Measurements from ENCODE around the gene MTOR.
"Not testable (repeated sequence)": the region's sequence is repeated elsewhere in the genome, so short reads cannot be mapped to it uniquely, and the experiment has no call there.

The MTOR gene

GRCh38 chr1:11262171-11263049, at the start of gene MTOR:
Gene MTOR, minus strand, starts transcription at chr1:11262551. Its CDS starts 3,142 bp downstream, at chr1:11259409.
- DNase-seq (ENCODE audit: low read depth in 2 of 3, low spot score in 1 of 3), result peak; percentile 94 to 98 (median 95)

- DNase-seq (ENCODE audit: low read depth in 2 of 3, low spot score in 1 of 3), result no peak
Measured at GRCh38 chr1:11309385-11309784, 47.0 kb upstream of the MTOR start.

- no peak for DNase-seq (ENCODE audit: low read depth in 2 of 3, low spot score in 1 of 3)
Measured at GRCh38 chr1:11308699-11309224, 46.4 kb upstream of the MTOR start.

- DNase-seq (ENCODE audit: low read depth in 2 of 3, low spot score in 1 of 3), result no peak
Measured at GRCh38 chr1:11307852-11308251, 45.5 kb upstream of the MTOR start.

- DNase-seq (ENCODE audit: low read depth in 2 of 3, low spot score in 1 of 3), result not testable (repeated sequence)
Measured at GRCh38 chr1:11305516-11305915, 43.2 kb upstream of the MTOR start.

GRCh38 chr1:11302366-11302765, 40.0 kb upstream of the MTOR start:
- no peak for DNase-seq (ENCODE audit: low read depth in 2 of 3, low spot score in 1 of 3)

GRCh38 chr1:11301601-11302000, 39.2 kb upstream of the MTOR start:
- DNase-seq (ENCODE audit: low read depth in 2 of 3, low spot score in 1 of 3), result no peak

- no peak for DNase-seq (ENCODE audit: low read depth in 2 of 3, low spot score in 1 of 3)
Measured at GRCh38 chr1:11299225-11299574, 36.8 kb upstream of the MTOR start.

- DNase-seq (ENCODE audit: low read depth in 2 of 3, low spot score in 1 of 3), result no peak
Measured at GRCh38 chr1:11298390-11299224, 36.3 kb upstream of the MTOR start.

- DNase-seq (ENCODE audit: low read depth in 2 of 3, low spot score in 1 of 3), result not testable (repeated sequence)
Measured at GRCh38 chr1:11297774-11298173, 35.4 kb upstream of the MTOR start.

- DNase-seq (ENCODE audit: low read depth in 2 of 3, low spot score in 1 of 3), result no peak
Measured at GRCh38 chr1:11295905-11296304, 33.6 kb upstream of the MTOR start.

- no peak for DNase-seq (ENCODE audit: low read depth in 2 of 3, low spot score in 1 of 3)
Measured at GRCh38 chr1:11294951-11295350, 32.6 kb upstream of the MTOR start.

- no peak for DNase-seq (ENCODE audit: low read depth in 2 of 3, low spot score in 1 of 3)
Measured at GRCh38 chr1:11293856-11294255, 31.5 kb upstream of the MTOR start.

- no peak for DNase-seq (ENCODE audit: low read depth in 2 of 3, low spot score in 1 of 3)
Measured at GRCh38 chr1:11291049-11291448, 28.7 kb upstream of the MTOR start.

- no peak for DNase-seq (ENCODE audit: low read depth in 2 of 3, low spot score in 1 of 3)
Measured at GRCh38 chr1:11289064-11289463, 26.7 kb upstream of the MTOR start.

- DNase-seq (ENCODE audit: low read depth in 2 of 3, low spot score in 1 of 3), result no peak
Measured at GRCh38 chr1:11286735-11287410, 24.5 kb upstream of the MTOR start.

- no peak for DNase-seq (ENCODE audit: low read depth in 2 of 3, low spot score in 1 of 3)
Measured at GRCh38 chr1:11285883-11286734, 23.8 kb upstream of the MTOR start.

- DNase-seq (ENCODE audit: low read depth in 2 of 3, low spot score in 1 of 3), result no peak
Measured at GRCh38 chr1:11284784-11285183, 22.4 kb upstream of the MTOR start.

GRCh38 chr1:11283151-11283550, 20.8 kb upstream of the MTOR start:
- DNase-seq (ENCODE audit: low read depth in 2 of 3, low spot score in 1 of 3), result no peak

GRCh38 chr1:11281518-11282331, 19.4 kb upstream of the MTOR start:
- DNase-seq (ENCODE audit: low read depth in 2 of 3, low spot score in 1 of 3), result no peak
